Osteocyte (in vitro differentiated cells): ENCODE measurements around the gene GMDS. TPM values are rescaled to one million over a fixed set of nuclear protein-coding genes. Genes with fewer than 3 reads are reported as not detected.
A peak's percentile ranks its signal among the peaks of the same experiment; 100 is the strongest.

Source experiments
- DNase-seq: peaks from one replicate; pipeline ENCODE4 v3.0.0; 2021; ENCODE audit warnings: mixed read lengths; ENCODE audit not compliant: unreplicated experiment; ENCODE audit errors: extremely low spot score
- H3K27ac Mint-ChIP-seq: one replicate; pipeline ENCODE4 v1.8.0; 2021; ENCODE audit warnings: mild to moderate bottlenecking, mixed read lengths; ENCODE audit not compliant: unreplicated experiment
- H3K27me3 Mint-ChIP-seq: one replicate; pipeline ENCODE4 v1.8.0; 2021; ENCODE audit warnings: mixed read lengths; ENCODE audit not compliant: unreplicated experiment
- H3K36me3 Mint-ChIP-seq: one replicate; pipeline ENCODE4 v1.8.0; 2021; ENCODE audit warnings: mixed read lengths; ENCODE audit not compliant: unreplicated experiment
- H3K4me1 Mint-ChIP-seq: one replicate; pipeline ENCODE4 v1.8.0; 2021; ENCODE audit warnings: mixed read lengths; ENCODE audit not compliant: unreplicated experiment
- H3K4me3 Mint-ChIP-seq: one replicate; pipeline ENCODE4 v1.8.0; 2021; ENCODE audit warnings: mild to moderate bottlenecking, moderate library complexity, mixed read lengths; ENCODE audit not compliant: unreplicated experiment
- H3K9me3 Mint-ChIP-seq: one replicate; pipeline ENCODE4 v1.8.0; 2021; ENCODE audit warnings: mixed read lengths; ENCODE audit not compliant: unreplicated experiment
- total RNA-seq: library from RNA; stranded (reverse); gene quantifications from 2 replicates; pipeline ENCODE4 v1.2.1, GENCODE V29; 2021
- TF ChIP-seq, protein P1 (sequence below): fragments of 200-600 bp; sonication (generic); IDR thresholded peaks from 2 replicates; pipeline ENCODE4 v1.5.0; 2021; ENCODE audit warnings: antibody characterized with exemption, mild to moderate bottlenecking, moderate library complexity

The GMDS gene
- total RNA-seq, 1 donor from 2014 or later = 30.7 TPM

- no peak for DNase-seq
- Mint-ChIP-seq H3K27me3 (no peaks in the 10 kb centered on the region), H3K4me1 (peaks cover 26% of the 10 kb centered on the region), H3K36me3 (no peaks in the 10 kb centered on the region), H3K4me3 (no peak overlapping the region), H3K27ac (no peak overlapping the region), H3K9me3 (no peaks in the 10 kb centered on the region)
- TF ChIP-seq, protein P1, sequence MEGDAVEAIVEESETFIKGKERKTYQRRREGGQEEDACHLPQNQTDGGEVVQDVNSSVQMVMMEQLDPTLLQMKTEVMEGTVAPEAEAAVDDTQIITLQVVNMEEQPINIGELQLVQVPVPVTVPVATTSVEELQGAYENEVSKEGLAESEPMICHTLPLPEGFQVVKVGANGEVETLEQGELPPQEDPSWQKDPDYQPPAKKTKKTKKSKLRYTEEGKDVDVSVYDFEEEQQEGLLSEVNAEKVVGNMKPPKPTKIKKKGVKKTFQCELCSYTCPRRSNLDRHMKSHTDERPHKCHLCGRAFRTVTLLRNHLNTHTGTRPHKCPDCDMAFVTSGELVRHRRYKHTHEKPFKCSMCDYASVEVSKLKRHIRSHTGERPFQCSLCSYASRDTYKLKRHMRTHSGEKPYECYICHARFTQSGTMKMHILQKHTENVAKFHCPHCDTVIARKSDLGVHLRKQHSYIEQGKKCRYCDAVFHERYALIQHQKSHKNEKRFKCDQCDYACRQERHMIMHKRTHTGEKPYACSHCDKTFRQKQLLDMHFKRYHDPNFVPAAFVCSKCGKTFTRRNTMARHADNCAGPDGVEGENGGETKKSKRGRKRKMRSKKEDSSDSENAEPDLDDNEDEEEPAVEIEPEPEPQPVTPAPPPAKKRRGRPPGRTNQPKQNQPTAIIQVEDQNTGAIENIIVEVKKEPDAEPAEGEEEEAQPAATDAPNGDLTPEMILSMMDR = peak; percentile 39
Measured at GRCh38 chr6:1792989-1793388, 452.4 kb downstream of the GMDS start.

DNA sequence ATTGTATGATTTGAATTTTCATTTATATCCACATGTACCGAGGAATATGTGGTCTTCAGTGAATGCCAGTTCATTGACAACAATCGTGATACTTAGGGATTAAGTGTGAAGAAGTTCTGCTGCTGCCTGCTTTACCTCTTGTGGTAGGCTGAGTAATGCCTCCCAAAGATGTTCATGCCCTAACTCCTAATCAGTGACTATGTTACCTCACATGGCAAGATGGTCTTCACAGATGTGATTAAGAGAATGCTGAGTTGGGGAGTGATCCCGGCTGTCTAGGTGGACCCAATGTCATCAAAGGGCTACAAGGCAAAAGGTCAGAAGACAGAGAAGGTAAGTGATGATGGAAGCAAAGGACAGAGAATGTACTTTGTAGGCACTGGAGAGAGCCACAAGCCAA lies 454.7 kb downstream of the GMDS start:
- Mint-ChIP-seq H3K4me3 (no peak overlapping the region), H3K4me1 (peaks cover 7% of the 10 kb centered on the region), H3K27me3 (no peaks in the 10 kb centered on the region), H3K27ac (no peak overlapping the region), H3K36me3 (no peaks in the 10 kb centered on the region), H3K9me3 (no peaks in the 10 kb centered on the region)
- TF ChIP-seq, protein P1 = no peak
- DNase-seq = no peak

GRCh38 chr6:1789092-1789491 lies 456.3 kb downstream of the GMDS start:
- no peak overlapping the region for H3K4me3 Mint-ChIP-seq
- DNase-seq = no peak
- peaks cover 6% of the 10 kb centered on the region for H3K4me1 Mint-ChIP-seq
- TF ChIP-seq, protein P1 = no peak
- no peaks in the 10 kb centered on the region for H3K36me3 Mint-ChIP-seq
- H3K9me3 Mint-ChIP-seq = no peaks in the 10 kb centered on the region
- H3K27me3 Mint-ChIP-seq = no peaks in the 10 kb centered on the region
- no peak overlapping the region for H3K27ac Mint-ChIP-seq

- Mint-ChIP-seq H3K4me3 (no peak overlapping the region), H3K36me3 (no peaks in the 10 kb centered on the region), H3K27me3 (no peaks in the 10 kb centered on the region), H3K27ac (no peak overlapping the region), H3K4me1 (peaks cover 6% of the 10 kb centered on the region), H3K9me3 (no peaks in the 10 kb centered on the region)
- TF ChIP-seq, protein P1 = no peak
- no peak for DNase-seq
Measured at GRCh38 chr6:1787894-1788293, 457.5 kb downstream of the GMDS start.

- Mint-ChIP-seq H3K27ac (no peak overlapping the region), H3K9me3 (no peaks in the 10 kb centered on the region), H3K36me3 (no peaks in the 10 kb centered on the region), H3K4me3 (no peak overlapping the region), H3K27me3 (no peaks in the 10 kb centered on the region), H3K4me1 (peaks cover 11% of the 10 kb centered on the region)
- TF ChIP-seq, protein P1 = no peak
- DNase-seq = no peak
Measured at GRCh38 chr6:1786455-1787453, 458.7 kb downstream of the GMDS start.
